ENCODE data around the gene SNAP25. TPM values are rescaled to one million over a fixed set of nuclear protein-coding genes. Genes with fewer than 3 reads are reported as not detected.

SNAP25 gene
- total RNA-seq, 1 donor from 2014 or later: 0.22 TPM

Other genes with a start within 250 kb of the SNAP25 start
- 1.3 TPM for gene ANKEF1, start 183.8 kb upstream of the SNAP25 start, total RNA-seq
- gene MKKS, start 215.4 kb downstream of the SNAP25 start, total RNA-seq: 28.3 TPM
- gene SLX4IP, start 216.5 kb downstream of the SNAP25 start, total RNA-seq: 3.1 TPM

Data from left ventricle myocardium inferior (tissue), 1 donor.